GM12892 (cell line): ENCODE measurements around the gene ERCC4.
"Not testable (repeated sequence)": the region's sequence is repeated elsewhere in the genome, so short reads cannot be mapped to it uniquely, and the experiment has no call there.

Experiments
- DNase-seq: peaks from one replicate; pipeline ENCODE4 v3.0.0; 2011; ENCODE audit not compliant: insufficient read length
- FAIRE-seq: peaks from 2 replicates; lab custom pipeline; 2011; peaks lifted over from hg19 to GRCh38; lab: Jason Lieb, UNC
- POLR2A ChIP-seq: IDR thresholded peaks from 2 replicates; pipeline ENCODE4 v1.6.1; 2011; ENCODE audit warnings: low read depth, low read length, control low read depth
- POLR2AphosphoS5 ChIP-seq: IDR thresholded peaks from 2 replicates; pipeline ENCODE4 v1.6.1; 2011; ENCODE audit warnings: low read depth, low read length, control low read depth
- TAF1 ChIP-seq: IDR thresholded peaks from 2 replicates; pipeline ENCODE4 v1.6.1; 2011; ENCODE audit warnings: low read depth, mild to moderate bottlenecking, control low read depth, low read length, borderline replicate concordance

Gene ERCC4

DNA sequence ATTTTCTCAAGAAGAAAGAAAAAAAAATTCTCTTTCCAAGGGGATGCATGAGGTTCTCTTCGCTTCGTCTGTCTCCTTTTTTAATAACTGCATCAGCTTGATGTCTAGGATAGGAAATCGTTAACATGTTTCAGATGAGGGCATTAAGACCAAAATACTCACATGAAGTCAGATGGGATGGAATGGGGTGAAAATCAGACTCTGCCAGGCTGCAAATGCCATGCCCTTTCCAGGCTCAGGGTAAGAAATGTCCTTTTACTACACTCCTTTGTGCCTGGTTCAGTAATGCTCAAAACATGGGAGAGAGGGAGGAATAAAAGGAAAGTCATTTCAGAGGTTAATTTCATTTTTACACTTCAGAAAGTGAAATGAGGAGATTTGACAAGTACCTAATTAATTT, 21.7 kb upstream of the ERCC4 start:
- DNase-seq (no peak), FAIRE-seq (no peak)
- TF ChIP-seq POLR2A: no peak
- TF ChIP-seq POLR2AphosphoS5: no peak
- no peak for TF ChIP-seq TAF1

DNA sequence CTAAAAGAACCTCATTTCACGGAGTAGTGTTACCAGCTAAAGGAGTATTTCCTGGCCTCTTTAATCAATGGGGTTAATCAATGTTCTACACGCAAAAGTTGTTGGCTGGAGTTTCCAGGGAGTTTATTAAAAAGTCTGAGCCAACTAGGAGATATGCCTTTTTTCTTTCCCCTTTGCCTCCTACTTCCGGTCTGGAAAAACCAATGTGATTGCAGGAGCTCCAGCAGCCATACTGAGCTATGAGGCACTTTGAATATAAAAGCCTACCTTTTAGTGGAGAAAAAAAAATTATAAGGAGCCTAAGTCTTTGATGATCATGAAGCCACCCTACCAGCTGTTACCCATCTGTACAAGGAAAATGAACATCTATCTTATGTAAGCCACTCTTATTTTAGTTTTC, 17.9 kb upstream of the ERCC4 start:
- no peak for FAIRE-seq
- no peak for DNase-seq
- TF ChIP-seq TAF1: no peak
- TF ChIP-seq POLR2AphosphoS5: no peak
- no peak for TF ChIP-seq POLR2A

DNA sequence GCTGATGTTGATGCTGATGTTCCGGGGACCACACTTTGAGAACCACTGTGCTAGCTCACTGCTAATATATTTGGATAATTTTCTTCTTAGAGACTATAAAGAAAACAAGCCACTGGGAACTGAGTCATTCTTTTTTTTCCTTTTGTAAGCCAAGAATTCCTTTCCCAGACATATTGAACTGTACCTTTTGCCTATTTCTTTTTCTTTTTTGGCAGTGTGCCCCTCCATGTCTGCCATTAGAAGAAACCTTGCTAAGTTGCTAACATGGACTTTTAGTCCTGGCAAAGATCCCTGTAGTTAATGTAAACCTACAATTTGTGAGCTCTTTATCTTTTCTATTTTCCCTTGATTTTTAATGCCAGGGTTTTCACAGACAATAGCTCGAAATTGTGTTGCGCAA, 17.3 kb upstream of the ERCC4 start:
- no peak for FAIRE-seq
- DNase-seq: no peak
- TF ChIP-seq TAF1 (no peak), POLR2AphosphoS5 (no peak), POLR2A (no peak)

DNA sequence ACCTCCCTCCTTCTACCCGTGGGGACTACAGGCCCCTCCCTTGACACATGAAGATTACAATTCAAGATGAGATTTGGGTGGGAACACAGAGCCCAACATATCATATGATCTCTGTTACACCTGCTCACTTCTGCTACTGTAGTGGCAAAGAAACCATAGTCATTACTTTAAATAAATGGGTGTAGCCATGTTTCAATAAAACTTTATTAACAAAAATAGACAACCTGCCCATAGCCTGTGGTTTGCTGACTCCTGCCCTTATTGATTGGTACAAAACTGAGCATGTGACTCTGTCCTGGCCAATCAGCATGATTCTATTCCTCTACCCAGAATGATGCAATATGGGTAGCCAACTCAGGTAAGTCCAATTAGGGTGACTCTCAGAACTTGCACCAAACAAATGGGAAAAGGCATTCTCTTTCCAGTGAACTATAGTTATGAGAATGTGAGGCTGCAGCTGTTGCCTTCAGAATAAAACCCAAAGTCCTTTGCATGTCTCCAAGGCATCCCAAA, 15.7 kb upstream of the ERCC4 start:
- DNase-seq (no peak), FAIRE-seq (no peak)
- no peak for TF ChIP-seq POLR2A
- no peak for TF ChIP-seq TAF1
- TF ChIP-seq POLR2AphosphoS5: no peak

DNA sequence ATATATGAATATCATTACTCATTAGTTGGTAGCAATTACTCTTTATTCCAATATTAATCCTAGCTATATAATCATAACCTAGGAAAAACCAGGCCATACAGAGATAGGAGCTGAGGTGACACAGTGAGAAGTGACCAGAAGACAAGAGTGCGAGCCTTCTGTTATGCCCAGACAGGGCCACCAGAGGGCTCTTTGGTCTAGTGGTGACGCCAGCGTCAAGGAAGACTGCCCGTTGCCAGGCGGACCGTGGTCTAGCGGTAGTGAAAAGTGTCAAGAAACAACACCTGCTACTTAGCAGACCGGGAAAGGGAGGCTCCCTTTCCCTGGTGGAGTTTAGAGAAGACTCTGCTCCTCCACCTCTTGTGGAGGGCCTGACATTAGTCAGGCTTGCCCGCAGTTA, 15.1 kb upstream of the ERCC4 start:
- not testable (repeated sequence) for FAIRE-seq, DNase-seq

DNA sequence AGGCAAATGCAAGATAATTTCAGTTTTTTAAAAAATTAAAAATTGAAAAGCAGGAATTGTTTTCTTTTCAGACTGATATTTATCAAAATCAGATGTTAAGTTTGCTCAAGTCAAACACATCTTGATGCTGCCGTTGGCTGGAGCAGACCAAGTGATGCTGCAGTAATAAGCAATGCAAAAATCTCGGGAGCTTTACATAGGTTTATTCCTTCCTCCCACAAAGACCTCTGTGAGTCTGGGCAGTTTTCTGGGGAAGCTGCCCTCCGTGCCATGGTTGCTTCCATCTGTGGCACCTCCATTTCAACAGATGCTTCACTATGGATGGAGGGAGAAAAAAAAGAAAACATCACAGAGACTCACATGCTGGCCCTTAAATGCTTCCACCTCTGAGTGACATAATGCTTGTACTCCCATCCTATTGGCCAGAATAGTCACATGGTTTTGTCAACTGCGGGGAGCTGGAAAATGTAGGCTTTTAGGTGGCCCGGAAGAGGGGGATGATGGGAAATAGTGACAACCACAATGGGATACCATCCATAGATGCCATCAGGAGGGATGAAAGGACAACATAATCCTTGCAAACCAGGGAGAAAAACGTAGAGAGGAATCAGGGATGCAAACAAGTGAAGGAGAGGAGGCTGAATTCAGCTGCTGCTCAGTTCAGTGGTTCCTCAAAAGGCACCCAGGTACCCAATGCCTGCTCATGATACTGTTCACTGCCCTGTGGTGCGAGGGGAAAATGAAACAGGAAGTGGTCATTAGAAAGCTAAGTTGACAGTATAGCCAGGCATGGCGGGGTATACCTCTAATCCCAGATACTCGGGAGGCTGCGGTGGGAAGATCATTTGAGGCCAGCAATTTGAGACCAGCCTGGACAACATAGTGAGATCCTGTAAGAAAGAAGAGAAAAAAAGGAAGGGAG, 13.5 kb upstream of the ERCC4 start:
- no peak for FAIRE-seq

DNA sequence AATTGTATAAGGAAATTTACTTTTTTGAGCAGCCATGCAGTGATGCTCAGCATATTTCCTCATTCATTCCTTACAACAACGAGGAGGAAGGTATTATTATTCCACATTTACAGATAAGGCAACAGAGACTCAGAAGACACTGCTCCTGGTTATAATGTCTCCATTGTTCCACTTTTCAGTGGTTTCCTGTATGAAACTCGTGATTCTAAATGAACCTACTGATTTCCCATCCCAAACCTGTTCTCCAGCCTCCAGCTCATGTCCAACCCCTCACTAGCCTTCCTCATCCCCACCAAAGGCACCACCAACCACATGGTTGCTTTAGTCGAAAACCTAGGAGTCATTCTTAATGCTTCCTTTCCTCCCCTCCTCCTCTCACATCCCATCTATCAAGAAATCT, 12.5 kb upstream of the ERCC4 start:
- TF ChIP-seq POLR2A (no peak), POLR2AphosphoS5 (no peak), TAF1 (no peak)
- DNase-seq: no peak
- FAIRE-seq: no peak

More for the DNA sequence above, 13.5 kb upstream of the ERCC4 start:
- TF ChIP-seq POLR2AphosphoS5 (no peak), POLR2A (no peak), TAF1 (no peak)
- DNase-seq: no peak

DNA sequence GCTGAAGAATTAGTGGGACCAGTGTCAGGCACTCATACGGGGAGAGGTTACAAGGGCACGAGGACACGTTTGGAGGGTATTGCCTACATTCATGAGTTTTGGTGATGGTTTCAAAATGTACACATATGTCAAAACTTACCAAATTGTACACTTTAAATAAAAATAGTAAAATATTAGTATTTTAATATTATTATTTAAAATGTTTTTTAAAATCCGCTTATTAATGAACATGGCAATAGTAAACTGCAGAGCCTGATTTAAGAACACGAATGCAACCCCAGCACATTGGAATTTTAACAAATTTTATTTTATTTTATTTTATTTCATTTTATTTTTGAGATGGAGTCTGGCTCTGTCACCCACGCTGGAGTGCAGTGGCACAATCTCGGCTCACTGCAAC, 10.9 kb upstream of the ERCC4 start:
- DNase-seq (no peak), FAIRE-seq (no peak)
- TF ChIP-seq POLR2A (no peak), POLR2AphosphoS5 (no peak), TAF1 (no peak)

DNA sequence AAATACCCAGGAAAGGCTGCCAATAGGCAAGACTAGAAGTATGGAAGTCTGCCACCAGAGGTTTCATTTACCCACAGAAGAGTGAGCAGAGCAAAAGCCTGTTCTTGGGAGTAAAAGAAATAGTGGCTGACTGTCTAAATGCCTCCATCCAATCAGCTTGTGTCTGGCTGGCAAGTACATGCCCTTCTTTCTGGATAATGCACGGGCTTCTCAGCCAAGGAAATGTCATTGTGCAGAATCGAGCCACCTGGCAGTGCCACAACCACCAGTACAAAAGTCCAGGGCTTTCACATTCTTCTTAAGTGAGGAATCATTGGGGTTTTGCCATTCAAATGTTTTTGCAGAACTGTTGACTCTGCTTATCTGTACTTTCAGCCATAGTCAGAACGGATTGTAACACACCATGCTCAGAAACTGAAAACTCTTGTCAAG, 10.1 kb upstream of the ERCC4 start:
- TF ChIP-seq POLR2AphosphoS5 (no peak), TAF1 (no peak), POLR2A (no peak)
- no peak for FAIRE-seq
- no peak for DNase-seq

DNA sequence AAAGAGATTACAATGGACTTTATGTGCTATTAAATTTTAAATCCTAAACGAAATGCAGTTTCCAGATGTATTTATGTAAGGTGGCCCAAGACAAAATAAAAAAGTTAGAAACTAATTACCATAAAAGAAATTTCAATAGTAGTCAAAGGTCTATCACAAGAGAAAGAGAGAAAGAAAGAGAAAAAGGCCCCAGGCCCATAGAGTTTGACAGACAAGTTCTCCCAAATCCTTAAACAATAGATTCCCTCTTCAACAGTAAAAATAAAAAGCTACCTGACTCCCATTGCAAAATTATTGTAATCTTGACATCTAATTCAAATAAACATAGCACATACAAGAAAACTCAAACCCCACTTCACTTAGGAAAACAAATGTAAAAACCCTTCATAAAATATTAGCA, 8.6 kb upstream of the ERCC4 start:
- DNase-seq (no peak), FAIRE-seq (no peak)
- TF ChIP-seq POLR2AphosphoS5: no peak

DNA sequence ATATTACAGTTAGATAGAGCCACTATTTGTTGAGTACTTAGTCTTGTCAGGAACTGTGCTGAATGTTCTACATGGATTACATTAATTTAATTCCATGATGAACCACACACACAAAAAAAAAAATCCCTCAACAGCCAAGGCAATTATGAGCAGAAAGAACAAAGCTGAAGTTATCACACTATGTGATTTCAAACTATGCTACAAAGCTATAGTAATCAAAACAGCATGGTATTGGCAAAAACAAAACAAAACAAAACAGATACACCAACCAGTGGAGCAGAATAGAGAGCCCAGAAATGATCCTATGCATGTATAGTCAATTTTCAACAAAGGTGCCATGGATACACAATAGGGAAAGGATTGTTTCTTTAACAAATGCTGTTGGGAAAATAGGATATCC, 8.1 kb upstream of the ERCC4 start:
- no peak for TF ChIP-seq POLR2AphosphoS5
- TF ChIP-seq TAF1: no peak
- TF ChIP-seq POLR2A: no peak
- no peak for DNase-seq
- FAIRE-seq: no peak

DNA sequence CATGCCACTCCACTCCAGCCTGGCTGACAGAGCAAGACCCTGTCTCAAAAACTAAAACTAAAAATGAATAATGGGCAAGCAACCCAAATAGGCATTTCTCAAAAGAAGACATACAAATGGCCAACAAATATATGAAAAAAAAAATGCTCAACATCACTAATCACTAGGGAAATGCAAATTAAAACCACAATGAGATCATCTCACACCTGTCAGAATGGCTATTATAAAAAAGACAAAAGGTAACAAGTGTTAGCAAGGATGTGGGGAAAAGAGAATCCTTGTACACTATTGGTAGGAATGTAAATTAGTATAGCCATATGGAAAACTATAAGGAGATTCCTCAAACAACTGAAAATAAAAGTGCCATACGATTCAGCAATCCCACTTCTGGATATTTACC, 7.1 kb upstream of the ERCC4 start:
- DNase-seq: no peak
- FAIRE-seq: no peak
- TF ChIP-seq POLR2A: no peak
- TF ChIP-seq TAF1: no peak
- no peak for TF ChIP-seq POLR2AphosphoS5
